ENCODE results near the gene LMBRD2.

- TF ChIP-seq CTCF (IDR thresholded peaks at IDR 0.05) (no peak), POLR2AphosphoS5 (IDR thresholded peaks at IDR 0.05) (no peak), EP300 (IDR thresholded peaks at IDR 0.05) (no peak)
Observed at GRCh38 chr5:36168737-36169136, 17.1 kb upstream of the LMBRD2 start.

Data from suprapubic skin (tissue), 4 donors.